Kidney epithelial cell (primary cell): ENCODE data around the gene EXT2. TPM values are rescaled to one million over a fixed set of nuclear protein-coding genes. Genes with fewer than 3 reads are reported as not detected.

Experiments used
- DNase-seq: peaks from one replicate; pipeline ENCODE4 v3.0.0-alpha.2; 2010; ENCODE audit warnings: low read depth
- H3K27me3 ChIP-seq: 2 replicates; pipeline ENCODE4 v1.6.0; 2011; ENCODE audit warnings: low read length; ENCODE audit not compliant: control insufficient read depth, insufficient read depth
- H3K36me3 ChIP-seq: 2 replicates; pipeline ENCODE4 v1.5.1; 2011; ENCODE audit warnings: low read length; ENCODE audit not compliant: control insufficient read depth, insufficient read depth
- H3K4me3 ChIP-seq: 2 replicates; pipeline ENCODE4 v1.5.1; 2011; ENCODE audit warnings: low read depth, mild to moderate bottlenecking, control low read depth, low read length
- total RNA-seq: library from RNA; depleted of rRNA; stranded (reverse); fragments of >200 nt; gene quantifications from 2 replicates; pipeline ENCODE4 v1.2.3, GENCODE V29; 2015
- TF ChIP-seq, protein P1 (sequence below): IDR thresholded peaks from 2 replicates; pipeline ENCODE4 v1.5.1; 2011; ENCODE audit warnings: mild to moderate bottlenecking, moderate library complexity, low read length, control low read depth, inconsistent platforms; ENCODE audit not compliant: insufficient read depth, poor library complexity, severe bottlenecking

The EXT2 gene
- total RNA-seq, 1 donor from 2014 or later = 83.5 TPM

DNA sequence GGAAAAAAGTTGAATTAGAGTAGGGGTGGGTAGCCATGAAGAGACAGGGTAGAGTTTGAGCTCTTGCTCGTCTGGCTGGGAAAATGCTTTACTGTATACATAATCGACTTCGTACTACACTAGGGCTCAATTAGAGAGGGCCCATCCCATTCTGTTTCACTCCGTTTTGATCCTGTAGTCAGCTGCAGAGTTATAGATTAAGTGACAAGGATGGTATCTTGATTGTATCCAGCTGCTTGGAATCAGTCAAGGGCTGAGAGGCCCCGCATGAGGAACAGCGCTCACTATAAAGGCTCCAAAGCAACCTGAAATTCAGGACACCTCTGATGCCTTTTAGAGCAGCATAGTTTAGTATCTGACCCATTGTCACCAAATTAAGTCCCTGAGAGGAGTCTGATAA lies 132.9 kb downstream of the EXT2 start:
- TF ChIP-seq, protein P1, sequence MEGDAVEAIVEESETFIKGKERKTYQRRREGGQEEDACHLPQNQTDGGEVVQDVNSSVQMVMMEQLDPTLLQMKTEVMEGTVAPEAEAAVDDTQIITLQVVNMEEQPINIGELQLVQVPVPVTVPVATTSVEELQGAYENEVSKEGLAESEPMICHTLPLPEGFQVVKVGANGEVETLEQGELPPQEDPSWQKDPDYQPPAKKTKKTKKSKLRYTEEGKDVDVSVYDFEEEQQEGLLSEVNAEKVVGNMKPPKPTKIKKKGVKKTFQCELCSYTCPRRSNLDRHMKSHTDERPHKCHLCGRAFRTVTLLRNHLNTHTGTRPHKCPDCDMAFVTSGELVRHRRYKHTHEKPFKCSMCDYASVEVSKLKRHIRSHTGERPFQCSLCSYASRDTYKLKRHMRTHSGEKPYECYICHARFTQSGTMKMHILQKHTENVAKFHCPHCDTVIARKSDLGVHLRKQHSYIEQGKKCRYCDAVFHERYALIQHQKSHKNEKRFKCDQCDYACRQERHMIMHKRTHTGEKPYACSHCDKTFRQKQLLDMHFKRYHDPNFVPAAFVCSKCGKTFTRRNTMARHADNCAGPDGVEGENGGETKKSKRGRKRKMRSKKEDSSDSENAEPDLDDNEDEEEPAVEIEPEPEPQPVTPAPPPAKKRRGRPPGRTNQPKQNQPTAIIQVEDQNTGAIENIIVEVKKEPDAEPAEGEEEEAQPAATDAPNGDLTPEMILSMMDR = no peak
- no peak for DNase-seq
- no peak overlapping the region for H3K4me3 ChIP-seq

DNA sequence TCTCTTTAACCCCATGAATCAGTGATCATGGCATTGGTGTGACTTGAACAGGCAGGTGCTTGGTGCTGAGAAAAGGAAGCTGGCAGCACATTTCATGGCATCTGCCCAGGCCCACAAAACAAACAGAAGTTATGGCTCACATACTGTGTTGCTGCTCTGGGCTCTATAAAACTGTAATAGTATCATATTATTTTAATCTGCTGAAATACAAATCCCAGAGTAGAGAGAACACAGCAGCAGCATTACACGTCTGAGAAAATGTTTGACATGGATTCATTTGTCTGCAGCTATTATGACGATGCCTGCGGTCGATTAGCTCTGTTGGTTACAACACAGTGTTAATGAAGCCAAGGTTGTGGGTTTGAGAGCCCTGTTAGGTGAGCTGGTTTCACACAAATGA lies 133.6 kb downstream of the EXT2 start:
- H3K27me3 ChIP-seq = no peaks in the 10 kb centered on the region
- DNase-seq = no peak
- H3K36me3 ChIP-seq = no peaks in the 10 kb centered on the region
- TF ChIP-seq, protein P1 = no peak
- no peak overlapping the region for H3K4me3 ChIP-seq

More for the DNA sequence above, 132.9 kb downstream of the EXT2 start:
- no peaks in the 10 kb centered on the region for H3K27me3 ChIP-seq
- H3K36me3 ChIP-seq = no peaks in the 10 kb centered on the region

DNA sequence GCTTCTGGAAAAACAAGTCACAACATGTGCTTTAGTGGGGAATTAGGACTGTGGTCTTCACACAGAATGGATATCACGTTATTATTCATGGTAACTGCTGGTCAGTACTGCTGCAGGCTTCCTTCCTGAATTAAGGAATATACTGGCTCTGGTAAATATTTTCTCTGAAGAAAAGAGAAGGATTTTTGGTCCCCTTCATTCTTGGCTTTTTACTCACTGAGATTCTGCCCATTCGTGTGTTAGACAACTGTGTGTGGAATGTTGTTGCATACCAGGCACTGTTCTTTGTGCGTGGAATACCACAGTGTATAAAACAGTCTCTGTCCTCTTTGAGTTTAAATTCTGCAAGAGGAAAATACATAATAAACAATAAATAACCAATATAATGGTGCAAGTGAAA lies 134.1 kb downstream of the EXT2 start:
- TF ChIP-seq, protein P1 = no peak
- Histone ChIP-seq H3K27me3 (no peaks in the 10 kb centered on the region), H3K4me3 (no peak overlapping the region), H3K36me3 (no peaks in the 10 kb centered on the region)
- no peak for DNase-seq

DNA sequence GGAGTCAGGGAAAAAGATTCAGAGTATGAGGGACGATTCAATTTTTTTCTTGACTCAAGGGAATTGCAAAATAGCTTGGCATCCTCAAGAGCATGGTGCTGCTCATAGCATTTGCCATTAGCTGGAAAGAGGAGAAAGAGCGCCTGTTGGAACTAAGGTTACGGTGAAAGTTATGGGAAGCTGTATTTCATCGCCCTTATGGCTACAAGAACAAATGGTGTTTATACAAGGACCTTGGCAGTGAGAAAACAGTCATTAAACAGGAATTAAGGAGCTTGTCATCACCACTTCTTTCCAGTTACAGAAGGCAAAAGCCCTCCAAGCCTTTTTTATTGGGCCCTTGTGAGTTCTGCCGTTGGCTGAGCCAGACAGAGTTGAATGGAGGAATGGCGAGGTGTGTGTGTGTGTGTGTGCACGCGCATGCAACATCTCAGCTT lies 140.3 kb downstream of the EXT2 start:
- Histone ChIP-seq H3K36me3 (no peaks in the 10 kb centered on the region), H3K27me3 (no peaks in the 10 kb centered on the region), H3K4me3 (no peak overlapping the region)
- no peak for DNase-seq
- TF ChIP-seq, protein P1 = no peak

DNA sequence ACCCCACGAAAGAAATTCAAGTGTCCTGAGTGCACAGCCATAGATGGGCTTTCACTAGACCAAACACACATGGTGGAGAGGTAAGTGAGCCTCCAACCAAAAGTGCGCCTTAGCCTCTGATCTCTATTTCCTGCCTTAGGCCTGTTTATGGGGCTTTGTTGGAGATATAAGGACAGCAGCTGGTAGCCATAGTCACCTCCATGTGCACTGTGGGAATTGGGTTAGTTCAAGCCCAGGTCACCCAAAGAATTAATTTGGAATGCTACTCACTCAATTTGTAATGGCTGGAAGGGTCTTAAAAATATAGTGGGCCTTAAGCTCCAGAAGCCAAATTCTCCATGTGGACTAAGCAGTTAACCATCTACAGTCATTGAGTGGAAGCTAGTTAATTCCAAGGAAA lies 140.8 kb downstream of the EXT2 start:
- no peak overlapping the region for H3K4me3 ChIP-seq
- H3K27me3 ChIP-seq = no peaks in the 10 kb centered on the region
- DNase-seq = no peak
- TF ChIP-seq, protein P1 = no peak
- H3K36me3 ChIP-seq = no peaks in the 10 kb centered on the region

DNA sequence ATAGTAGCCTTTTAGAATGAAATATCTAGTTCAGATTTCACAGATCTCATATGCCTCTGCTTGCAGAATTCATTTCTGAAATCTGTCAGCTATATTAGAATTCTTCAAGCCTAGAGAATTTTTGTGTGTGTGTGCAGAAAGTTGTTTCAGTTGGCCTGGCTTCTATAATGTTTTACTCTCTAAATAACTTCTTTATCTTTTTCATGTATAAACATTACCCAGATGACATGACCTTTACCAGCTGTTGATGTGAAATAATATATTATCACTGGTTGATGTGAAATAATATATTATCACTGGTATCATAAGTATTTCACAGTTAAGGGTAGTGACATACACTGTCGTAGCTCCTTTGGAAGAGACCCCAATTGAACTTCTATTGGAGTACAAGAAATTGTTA lies 141.7 kb downstream of the EXT2 start:
- Histone ChIP-seq H3K27me3 (no peaks in the 10 kb centered on the region), H3K4me3 (no peak overlapping the region), H3K36me3 (no peaks in the 10 kb centered on the region)
- TF ChIP-seq, protein P1 = no peak
- no peak for DNase-seq
